ENCODE results near the gene SLC6A19.

Gene SLC6A19

DNA sequence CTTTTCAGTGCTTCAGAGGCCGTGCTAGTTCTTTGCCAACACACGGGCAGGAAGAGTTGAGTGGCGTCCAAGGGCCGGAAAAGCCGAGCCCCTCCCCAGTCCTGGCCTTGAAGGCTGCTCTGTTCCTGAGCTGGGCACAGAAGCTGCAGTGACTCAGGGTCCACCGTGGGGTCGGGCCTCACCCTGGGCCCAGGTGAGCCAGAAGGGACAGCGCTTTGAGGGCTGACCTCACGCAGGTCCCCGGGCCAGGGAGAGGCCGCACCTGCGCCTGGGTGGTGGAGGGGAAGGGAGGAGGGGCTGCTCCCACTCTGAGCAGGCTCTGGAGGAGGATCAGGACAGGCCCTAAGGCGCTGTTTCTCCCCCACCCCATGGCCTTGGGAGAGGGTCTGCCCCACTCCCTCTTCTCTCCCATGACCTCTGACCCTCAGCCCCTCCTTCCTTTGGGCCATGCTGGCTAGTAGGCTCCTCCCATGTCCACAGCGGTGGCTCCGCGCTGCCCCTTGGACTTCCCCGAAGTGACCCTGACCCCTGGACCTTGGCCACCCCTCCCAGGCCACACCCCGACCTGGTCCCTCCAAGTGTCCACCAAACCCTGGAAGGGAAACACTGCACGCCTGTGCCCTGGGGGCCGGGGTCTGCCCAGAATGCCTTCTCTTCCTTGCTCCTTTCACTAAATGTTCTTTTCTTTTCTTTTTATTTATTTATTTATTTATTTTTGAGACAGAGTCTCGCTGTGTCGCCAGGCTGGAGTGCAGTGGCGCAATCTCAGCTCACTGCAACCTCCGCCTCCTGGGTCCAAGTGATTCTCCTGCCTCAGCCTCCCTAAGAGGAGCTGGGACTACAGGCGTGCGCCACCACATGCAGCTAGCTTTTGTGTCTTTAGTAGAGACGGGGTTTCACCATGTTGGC is 19.7 kb upstream of the SLC6A19 start:
- DNase-seq (ENCODE audit: low read depth): no peak
- TF ChIP-seq, protein P1, sequence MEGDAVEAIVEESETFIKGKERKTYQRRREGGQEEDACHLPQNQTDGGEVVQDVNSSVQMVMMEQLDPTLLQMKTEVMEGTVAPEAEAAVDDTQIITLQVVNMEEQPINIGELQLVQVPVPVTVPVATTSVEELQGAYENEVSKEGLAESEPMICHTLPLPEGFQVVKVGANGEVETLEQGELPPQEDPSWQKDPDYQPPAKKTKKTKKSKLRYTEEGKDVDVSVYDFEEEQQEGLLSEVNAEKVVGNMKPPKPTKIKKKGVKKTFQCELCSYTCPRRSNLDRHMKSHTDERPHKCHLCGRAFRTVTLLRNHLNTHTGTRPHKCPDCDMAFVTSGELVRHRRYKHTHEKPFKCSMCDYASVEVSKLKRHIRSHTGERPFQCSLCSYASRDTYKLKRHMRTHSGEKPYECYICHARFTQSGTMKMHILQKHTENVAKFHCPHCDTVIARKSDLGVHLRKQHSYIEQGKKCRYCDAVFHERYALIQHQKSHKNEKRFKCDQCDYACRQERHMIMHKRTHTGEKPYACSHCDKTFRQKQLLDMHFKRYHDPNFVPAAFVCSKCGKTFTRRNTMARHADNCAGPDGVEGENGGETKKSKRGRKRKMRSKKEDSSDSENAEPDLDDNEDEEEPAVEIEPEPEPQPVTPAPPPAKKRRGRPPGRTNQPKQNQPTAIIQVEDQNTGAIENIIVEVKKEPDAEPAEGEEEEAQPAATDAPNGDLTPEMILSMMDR (IDR thresholded peaks at IDR 0.05; ENCODE audit: low read depth, low read length, missing control alignments): no peak
- H3K4me3 ChIP-seq (ENCODE audit: low read depth, low read length): no peak overlapping the region

DNA sequence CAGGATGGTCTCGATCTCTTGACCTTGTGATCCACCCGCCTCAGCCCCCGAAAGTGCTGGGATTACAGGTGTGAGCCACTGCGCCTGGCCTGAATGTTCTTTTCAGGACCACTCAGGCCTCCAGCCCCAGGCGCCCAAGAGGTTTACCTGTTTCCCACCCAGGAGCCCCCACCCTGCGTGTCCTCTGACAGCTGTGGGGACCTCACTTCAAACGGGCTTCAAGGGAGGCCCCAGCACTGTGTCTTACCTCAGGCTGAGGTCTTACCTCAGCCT is 19.1 kb upstream of the SLC6A19 start:
- TF ChIP-seq, protein P1 (IDR thresholded peaks at IDR 0.05; ENCODE audit: low read depth, low read length, missing control alignments): no peak
- H3K4me3 ChIP-seq (ENCODE audit: low read depth, low read length): no peak overlapping the region
- no peak for DNase-seq (ENCODE audit: low read depth)

DNA sequence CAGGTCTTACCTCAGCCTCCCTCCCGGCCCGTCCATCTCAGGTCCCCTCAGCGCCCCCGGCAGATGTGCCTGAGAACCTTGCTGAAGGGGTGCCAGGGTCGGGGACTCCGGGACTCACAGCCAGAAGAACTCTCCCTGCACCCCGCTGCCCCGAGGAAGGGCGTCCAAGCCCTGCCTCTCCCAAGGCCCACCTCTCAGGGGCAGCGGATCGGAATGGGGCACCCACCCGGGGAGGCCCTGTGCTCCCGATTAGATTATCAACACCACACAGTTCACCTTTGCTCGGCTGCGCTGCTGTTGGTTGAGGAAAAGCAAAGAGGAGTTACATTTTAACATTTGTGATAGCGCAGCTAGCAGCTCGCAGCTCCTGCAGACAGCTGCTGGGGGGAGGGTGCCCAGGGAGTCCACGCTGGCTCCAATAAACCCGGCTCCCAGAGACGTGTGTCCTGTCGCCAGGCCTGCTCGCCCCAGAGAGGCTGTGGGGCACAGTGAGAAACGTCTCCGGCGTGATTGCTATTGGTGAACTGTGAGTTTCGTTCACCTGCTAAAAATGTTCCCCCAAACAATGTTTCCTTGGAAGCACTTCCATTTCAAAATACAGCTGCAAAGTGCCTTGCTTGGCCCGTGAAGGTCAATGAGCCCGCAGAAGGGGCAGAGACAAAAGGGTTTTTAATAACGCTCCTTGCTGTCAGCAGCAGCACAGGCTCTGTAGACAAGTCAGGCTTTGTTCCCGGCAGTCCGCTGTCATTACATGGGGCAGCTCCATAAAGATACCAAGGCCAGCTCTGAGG is 18.6 kb upstream of the SLC6A19 start:
- DNase-seq (ENCODE audit: low read depth): no peak
- H3K4me3 ChIP-seq (ENCODE audit: low read depth, low read length): no peak overlapping the region

GRCh38 chr5:1183424-1184162 is 17.8 kb upstream of the SLC6A19 start:
- TF ChIP-seq, protein P1 (IDR thresholded peaks at IDR 0.05; ENCODE audit: low read depth, low read length, missing control alignments): no peak
- H3K4me3 ChIP-seq (ENCODE audit: low read depth, low read length): no peak overlapping the region
- no peak for DNase-seq (ENCODE audit: low read depth)

More for the DNA sequence above, 18.6 kb upstream of the SLC6A19 start:
- TF ChIP-seq, protein P1 (IDR thresholded peaks at IDR 0.05; ENCODE audit: low read depth, low read length, missing control alignments): no peak

DNA sequence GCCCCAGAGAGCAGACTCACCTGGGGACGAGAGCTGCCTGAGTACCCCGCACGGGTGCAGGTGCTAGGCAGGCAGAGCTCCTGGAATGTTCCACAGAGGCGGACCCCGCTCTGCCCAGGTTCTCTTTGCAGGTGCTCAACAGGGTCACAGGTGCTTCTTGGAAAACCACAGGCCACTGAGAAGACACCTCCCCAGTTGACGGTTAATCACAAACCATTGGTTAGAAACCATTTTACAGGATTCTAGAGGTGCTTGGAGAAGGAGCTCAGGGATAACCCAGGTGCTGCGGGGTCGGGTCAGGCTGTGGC is 17.3 kb upstream of the SLC6A19 start:
- no peak for DNase-seq (ENCODE audit: low read depth)
- TF ChIP-seq, protein P1 (IDR thresholded peaks at IDR 0.05; ENCODE audit: low read depth, low read length, missing control alignments): no peak
- H3K4me3 ChIP-seq (ENCODE audit: low read depth, low read length): no peak overlapping the region

DNA sequence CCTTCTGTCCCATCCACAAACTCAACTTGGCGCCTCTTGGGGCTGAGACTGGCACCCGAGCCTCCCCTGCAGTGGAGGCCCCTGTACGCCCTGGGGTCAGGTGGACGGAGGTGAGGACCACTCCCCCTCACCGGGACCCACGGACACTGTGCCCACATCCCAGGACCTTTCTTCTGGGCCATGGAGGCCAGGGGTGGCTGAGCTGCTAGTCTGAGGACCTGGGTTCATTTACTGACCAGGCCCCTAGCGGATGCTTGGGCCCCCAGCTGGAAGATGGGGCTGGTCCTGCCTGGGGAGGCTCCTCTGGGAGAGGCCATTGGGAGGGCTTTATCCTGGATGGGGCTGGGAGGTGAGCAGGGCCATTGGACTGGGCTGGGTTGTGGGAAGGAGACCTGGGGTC is 16.9 kb upstream of the SLC6A19 start:
- TF ChIP-seq, protein P1 (IDR thresholded peaks at IDR 0.05; ENCODE audit: low read depth, low read length, missing control alignments): no peak
- no peak for DNase-seq (ENCODE audit: low read depth)
- no peak overlapping the region for H3K4me3 ChIP-seq (ENCODE audit: low read depth, low read length)
